Fibroblast of mammary gland (primary cell): Measurements from ENCODE around the gene SRCAP.

Experiments used
- DNase-seq: peaks from one replicate; pipeline ENCODE4 v3.0.0-alpha.2; 2010; ENCODE audit warnings: low read depth
- H3K4me3 ChIP-seq: 2 replicates; pipeline ENCODE4 v1.5.1; 2011; ENCODE audit warnings: low read depth, mild to moderate bottlenecking, low read length, moderate library complexity; ENCODE audit not compliant: control insufficient read depth
- TF ChIP-seq, protein P1 (sequence below): conservative IDR thresholded peaks from 2 replicates; pipeline ENCODE4 v1.5.1; 2011; ENCODE audit warnings: low read depth, low read length, inconsistent platforms; ENCODE audit not compliant: control insufficient read depth, insufficient read depth

SRCAP gene

DNA sequence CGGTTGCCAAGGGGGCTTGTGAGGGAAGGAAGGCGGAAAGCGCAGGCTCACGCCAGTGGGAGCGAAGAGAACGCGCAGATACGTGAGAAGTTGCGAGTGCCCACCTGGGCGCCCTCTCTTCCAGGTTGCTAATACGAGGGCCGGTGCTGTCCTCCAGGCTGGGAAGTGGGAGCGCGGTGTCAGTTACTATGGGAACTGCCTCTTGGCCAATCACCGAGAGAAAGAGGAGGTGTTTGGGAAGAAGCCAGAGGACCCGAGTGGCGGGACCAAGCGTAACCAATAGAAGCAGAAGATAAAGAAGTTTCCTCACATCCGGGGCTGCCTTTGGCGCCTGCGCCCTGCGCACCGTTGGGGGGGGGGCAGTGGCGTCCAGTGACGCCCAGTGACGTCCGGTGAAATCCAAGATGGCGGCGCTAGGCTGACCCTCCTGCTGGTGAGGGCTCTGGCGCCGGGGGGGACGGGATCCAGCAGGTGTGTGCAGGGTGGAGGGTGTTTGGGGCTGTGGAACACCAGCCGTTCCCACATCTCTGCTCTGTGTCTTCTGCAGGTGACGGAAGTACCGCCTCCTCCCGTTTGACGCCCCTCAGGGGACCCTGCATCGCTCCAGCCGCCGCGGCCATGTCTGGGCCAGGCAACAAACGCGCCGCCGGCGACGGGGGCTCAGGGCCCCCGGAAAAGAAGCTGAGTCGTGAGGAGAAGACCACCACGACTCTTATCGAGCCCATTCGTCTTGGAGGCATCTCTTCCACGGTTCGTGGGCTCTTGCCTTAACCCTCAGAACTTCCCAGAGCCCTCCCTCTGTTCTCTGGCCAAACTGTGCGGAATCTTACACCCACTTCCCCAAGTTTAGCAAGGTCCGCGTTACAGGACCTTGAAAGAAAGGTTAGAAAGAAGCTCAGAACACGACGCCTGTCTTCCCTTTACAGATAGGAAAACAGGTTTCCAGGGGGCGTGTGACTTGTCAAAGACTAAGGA lies 63.2 kb downstream of the SRCAP start, which contains the start of the genes CFAP119 and RNF40:
CFAP119 (minus strand) TSS at position 135 of the 975 bp plus-strand sequence. CDS start 314 bp downstream, outside the sequence.
RNF40 (plus strand) TSS at position 395 of the 975 bp plus-strand sequence; CDS start at position 619, 224 bp downstream.
- DNase-seq = peak; percentile 98
- H3K4me3 ChIP-seq = peak within 1 kb of the TSS; percentile 92
- TF ChIP-seq, protein P1, sequence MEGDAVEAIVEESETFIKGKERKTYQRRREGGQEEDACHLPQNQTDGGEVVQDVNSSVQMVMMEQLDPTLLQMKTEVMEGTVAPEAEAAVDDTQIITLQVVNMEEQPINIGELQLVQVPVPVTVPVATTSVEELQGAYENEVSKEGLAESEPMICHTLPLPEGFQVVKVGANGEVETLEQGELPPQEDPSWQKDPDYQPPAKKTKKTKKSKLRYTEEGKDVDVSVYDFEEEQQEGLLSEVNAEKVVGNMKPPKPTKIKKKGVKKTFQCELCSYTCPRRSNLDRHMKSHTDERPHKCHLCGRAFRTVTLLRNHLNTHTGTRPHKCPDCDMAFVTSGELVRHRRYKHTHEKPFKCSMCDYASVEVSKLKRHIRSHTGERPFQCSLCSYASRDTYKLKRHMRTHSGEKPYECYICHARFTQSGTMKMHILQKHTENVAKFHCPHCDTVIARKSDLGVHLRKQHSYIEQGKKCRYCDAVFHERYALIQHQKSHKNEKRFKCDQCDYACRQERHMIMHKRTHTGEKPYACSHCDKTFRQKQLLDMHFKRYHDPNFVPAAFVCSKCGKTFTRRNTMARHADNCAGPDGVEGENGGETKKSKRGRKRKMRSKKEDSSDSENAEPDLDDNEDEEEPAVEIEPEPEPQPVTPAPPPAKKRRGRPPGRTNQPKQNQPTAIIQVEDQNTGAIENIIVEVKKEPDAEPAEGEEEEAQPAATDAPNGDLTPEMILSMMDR = no peak

DNA sequence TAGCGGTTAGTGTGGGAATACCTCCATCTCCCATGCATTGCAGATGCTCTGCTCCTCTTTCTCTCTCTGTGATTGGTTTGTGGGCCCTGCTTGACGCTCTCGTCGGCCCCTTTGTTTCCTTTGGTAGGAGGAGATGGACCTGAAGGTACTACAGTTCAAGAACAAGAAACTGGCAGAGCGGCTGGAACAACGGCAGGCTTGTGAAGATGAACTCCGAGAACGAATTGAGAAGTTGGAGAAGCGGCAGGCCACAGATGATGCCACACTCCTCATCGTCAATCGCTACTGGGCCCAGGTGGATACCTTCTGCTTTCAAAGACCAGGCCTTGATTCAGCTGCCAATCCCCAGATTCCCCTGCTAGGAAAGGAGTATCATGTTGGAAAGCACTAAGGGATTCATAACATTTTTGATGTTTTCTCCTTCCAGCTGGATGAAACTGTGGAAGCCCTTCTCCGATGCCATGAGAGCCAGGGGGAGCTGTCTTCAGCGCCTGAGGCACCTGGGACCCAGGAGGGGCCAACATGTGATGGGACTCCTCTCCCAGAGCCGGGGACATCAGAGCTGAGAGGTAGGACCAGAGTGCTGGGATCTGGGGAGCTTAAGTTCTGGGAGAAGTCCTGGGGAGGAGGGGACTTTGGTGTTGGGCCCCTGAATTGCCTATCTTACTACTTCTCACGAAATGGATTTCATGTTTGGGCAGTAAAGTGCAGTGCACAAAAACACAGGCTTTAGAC lies 64.2 kb downstream of the SRCAP start:
- DNase-seq = no peak
- H3K4me3 ChIP-seq = peak overlapping the region; percentile 92
- TF ChIP-seq, protein P1 = no peak

DNA sequence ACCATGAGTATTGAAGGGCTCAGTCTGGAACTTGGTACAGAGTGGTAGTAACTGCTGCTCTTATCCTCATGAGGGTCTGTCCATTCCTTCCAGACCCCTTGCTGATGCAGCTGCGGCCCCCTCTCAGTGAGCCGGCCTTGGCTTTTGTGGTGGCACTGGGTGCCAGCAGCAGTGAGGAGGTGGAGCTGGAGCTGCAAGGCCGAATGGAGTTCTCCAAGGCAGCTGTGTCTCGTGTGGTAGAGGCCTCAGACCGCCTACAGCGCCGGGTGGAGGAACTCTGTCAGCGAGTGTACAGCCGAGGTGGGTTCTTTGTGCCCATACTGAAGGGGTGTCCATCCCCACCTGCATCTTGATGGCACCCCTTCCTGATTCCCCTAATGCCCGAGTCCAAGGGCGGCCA lies 65.1 kb downstream of the SRCAP start:
- DNase-seq = no peak
- TF ChIP-seq, protein P1 = no peak
- H3K4me3 ChIP-seq = no peak overlapping the region

DNA sequence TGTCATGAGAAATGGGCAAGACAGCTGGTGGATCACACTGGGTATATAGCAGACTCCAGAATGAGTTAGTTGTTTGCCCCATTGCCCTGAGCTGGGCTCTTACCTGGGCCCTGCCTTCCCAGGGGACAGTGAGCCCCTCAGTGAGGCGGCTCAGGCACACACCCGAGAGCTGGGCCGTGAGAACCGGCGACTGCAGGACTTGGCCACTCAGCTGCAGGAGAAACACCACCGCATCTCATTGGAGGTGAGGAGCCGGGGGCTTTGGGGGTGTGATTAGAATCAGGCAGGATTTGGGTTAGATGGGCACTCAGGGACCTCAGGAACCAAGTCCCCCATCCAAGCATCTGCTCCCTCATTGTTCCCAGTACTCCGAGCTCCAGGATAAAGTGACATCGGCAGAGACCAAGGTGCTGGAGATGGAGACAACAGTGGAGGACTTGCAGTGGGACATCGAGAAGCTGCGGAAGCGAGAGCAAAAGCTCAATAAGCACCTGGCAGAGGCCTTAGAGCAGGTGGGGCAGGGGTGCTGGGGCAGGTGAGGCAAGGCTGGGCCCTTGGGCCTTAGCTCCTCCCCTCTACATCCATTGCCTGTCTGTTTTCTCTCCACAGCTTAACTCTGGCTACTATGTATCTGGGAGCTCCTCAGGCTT lies 66.0 kb downstream of the SRCAP start:
- no peak for DNase-seq
- TF ChIP-seq, protein P1 = no peak
- H3K4me3 ChIP-seq = no peak overlapping the region

DNA sequence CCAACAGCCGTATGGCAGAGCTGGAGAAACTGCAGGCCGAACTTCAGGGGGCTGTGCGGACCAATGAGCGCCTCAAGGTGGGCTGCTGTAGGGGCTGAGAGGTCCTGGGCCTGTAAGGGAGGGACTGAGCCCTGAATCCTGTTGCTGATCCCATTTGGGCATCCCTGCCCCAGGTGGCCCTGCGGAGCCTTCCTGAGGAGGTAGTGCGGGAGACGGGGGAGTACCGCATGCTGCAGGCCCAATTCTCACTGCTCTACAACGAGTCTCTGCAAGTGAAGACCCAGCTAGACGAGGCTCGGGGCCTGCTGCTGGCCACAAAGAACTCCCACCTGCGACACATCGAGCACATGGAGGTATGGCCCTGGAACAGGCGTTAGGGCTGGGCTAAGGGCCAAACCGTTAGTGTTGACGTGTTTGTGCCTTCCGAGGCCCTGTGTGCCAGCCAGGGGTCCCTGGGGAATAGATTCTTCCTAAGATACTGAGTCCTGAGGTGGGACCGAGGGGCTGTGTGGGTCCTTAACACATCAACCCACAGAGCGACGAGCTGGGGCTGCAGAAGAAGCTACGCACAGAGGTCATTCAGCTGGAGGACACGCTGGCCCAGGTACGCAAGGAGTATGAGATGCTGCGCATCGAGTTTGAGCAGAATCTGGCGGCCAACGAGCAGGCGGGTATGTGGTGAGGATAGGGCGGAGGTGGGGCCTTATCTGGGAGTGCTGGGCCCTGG lies 67.4 kb downstream of the SRCAP start:
- TF ChIP-seq, protein P1 = no peak
- H3K4me3 ChIP-seq = no peak overlapping the region
- DNase-seq = no peak

DNA sequence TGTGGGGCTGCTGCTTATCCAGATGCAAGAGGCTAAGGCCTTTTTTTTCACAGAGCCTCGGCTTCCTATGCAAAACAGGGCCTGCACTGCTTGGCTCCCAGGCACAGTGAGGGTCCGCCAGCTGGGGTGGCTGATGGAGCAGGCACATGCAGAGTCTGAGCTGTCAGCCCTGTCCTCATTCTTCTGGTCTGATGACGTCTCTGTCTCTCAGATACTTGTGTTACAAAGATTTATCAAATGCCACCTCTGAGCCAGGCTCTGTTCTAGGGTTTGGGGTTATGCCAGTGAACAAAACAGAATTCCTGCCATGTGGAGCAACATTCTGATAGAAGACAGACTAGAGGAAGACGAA lies 67.9 kb downstream of the SRCAP start:
- H3K4me3 ChIP-seq = no peak overlapping the region
- TF ChIP-seq, protein P1 = no peak
- DNase-seq = no peak
